DMS153 treated with DMSO at 0.1 percent for 48 hours (cell line): ENCODE measurements around the gene IFIT1.
A peak's percentile ranks its signal among the peaks of the same experiment; 100 is the strongest.
"Not testable (repeated sequence)": the region's sequence is repeated elsewhere in the genome, so short reads cannot be mapped to it uniquely, and the experiment has no call there.

Source experiments
- DNase-seq: peaks from one replicate; lab custom pipeline; 2025; ENCODE audit not compliant: unreplicated experiment; lab: John Stamatoyannopoulos, UW

Gene IFIT1

DNA sequence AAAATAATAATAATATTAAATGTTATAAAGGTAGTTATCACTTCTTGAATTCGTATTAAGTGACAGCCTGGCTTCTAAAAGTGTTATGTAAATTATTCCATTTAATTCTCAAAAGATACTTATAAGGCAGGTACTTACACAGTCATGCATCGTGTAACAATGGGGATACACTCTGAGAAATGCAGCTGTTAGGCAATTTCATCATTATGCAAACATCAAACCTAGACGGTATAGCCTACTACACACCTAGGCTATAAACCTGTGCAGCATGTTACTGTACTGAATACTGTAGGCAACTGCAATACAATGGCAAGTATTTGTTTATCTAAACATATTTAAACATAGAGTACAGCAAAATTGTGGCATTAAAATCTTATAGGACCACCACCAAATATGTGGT is 1.5 kb downstream of the IFIT1 start:
- no peak for DNase-seq

GRCh38 chr10:89395141-89395540 is 2.7 kb downstream of the IFIT1 start:
- DNase-seq, result no peak

DNA sequence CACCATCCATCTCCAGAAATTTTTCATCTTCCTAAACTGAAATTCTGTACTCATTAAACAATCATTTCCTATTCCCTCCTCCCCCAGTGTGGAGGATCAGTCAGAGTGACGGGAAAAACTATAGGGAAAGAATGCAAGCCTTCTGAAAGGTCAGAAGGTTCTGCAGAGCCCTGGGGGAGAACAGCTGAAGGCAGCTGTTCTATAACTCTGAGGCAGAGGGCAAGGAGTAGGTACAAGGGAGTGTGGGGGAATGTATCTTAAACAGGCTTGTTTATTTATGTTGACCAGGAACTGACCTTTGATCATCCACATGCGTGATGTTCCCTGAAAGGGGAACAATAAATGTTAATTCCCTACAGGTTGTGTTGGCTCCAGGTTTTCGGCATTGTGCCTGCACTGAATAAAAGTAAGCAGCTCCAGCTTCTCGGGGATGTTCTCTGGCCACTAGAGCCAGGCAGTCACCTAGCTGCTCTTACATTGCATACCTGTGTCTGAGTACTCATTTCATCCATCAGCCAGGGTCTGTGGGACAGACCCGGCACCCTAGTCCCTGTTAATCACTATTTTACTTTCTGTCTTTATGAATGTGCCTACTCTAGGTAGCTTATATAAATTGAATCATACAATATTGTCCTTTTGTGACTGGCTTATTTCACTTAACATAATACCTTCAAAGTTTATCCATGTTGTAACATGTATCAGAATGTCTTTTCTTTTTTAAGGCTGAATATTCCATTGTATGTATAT is 5.8 kb downstream of the IFIT1 start:
- DNase-seq, result no peak

GRCh38 chr10:89399956-89400355 is 7.5 kb downstream of the IFIT1 start:
- no peak for DNase-seq

- no peak for DNase-seq
These were observed 10.6 kb downstream of the IFIT1 start for GRCh38 chr10:89403043-89403442.

DNA sequence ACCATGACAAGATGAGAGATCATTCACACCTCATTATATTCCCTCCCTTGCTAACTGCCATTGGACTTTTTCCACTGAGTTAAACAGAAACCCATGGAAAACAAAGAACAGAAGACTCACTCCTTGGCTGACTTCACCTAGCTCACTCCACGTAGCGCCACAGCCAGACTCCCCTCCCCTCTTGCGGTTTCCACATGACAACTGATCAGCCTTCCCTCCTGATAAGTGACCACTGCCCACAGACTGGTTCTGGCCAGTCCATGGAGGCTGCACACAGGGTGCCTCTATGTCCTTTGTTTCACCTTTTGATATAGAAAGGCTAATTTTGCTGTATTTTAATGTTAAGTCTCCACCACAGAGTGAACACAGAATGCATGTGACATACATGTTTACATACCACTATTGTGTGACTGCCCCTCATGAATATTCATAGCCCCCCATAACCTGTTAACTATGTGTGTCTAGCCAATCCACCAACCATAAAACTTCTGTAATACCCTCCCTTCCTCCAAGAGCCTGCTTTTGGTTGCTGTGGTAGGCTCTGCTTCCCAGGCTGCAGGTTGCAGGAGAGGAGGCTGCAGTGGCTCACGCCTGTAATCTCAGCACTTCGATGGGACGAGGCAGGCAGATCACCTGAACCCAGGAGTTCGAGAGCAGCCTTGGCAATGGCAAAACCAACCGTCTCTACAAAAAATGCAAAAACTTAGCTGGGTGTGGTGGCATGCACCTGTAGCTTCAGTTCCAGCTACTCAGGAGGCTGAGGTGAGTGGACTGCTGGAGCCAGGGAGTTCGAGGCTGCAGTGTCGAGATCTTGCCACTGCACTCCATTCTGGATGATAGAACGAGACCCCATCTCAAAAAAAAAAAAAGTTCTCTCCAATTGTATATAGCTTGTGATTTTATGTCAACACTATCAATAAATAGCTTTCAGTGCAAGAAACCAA is 12.0 kb downstream of the IFIT1 start:
- no peak for DNase-seq

GRCh38 chr10:89406178-89406577 is 13.8 kb downstream of the IFIT1 start:
- not testable (repeated sequence) for DNase-seq

GRCh38 chr10:89407792-89408191 is 15.4 kb downstream of the IFIT1 start:
- not testable (repeated sequence) for DNase-seq

DNA sequence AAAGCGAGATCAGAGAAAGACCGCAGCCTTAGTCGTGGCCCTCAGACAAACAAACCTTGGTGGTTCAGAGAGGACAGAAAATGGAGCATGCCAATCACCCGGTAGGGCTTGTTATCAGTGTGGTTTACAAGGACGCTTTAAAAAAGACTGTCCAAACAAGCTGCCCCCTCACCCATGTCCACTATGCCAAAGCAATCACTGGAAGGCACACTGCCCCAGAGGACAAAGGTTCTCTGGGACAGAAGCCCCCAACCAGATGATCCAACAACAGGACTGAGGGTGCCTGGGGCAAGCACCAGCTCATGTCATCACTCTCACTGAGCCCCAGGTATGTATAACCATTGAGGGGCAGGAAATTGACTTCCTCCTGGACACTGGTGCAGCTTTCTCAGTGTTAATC is 16.9 kb downstream of the IFIT1 start:
- not testable (repeated sequence) for DNase-seq

GRCh38 chr10:89410551-89410950 is 18.1 kb downstream of the IFIT1 start:
- not testable (repeated sequence) for DNase-seq

DNA sequence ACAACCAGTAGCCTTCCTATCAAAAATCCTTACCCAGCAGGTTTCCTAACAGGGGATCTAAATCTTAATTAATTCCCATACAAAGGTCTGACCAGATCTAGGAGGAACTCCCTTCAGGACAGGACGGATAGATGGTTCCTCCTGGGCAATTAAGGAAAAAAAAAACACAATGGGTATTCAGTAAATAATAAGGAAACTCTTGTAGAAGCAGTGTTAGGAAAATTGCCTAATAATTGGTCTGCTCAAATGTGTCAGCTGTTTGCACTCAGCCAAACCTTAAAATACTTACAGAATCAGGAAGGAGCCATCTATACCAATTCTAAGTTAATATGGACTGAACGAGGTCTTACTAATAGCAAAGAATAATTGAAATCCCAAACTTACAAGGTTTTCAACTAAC is 18.7 kb downstream of the IFIT1 start:
- DNase-seq, result not testable (repeated sequence)

DNA sequence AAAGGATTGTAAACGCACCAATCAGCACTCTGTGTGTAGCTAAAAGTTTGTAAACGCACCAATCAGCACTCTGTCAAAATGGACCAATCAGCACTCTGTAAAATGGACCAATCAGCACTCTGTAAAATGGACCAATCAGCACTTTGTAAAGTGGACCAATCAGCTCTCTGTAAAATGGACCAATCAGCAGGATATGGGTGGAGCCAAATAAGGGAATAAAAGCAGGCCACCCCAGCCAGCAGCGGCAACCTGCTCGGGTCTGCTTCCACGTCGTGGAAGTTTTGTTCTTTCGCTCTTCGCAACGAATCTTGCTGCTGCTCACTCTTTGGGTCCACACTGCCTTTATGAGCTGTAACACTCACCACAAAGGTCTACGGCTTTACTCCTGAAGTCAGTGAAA is 19.9 kb downstream of the IFIT1 start:
- DNase-seq, result not testable (repeated sequence)

DNA sequence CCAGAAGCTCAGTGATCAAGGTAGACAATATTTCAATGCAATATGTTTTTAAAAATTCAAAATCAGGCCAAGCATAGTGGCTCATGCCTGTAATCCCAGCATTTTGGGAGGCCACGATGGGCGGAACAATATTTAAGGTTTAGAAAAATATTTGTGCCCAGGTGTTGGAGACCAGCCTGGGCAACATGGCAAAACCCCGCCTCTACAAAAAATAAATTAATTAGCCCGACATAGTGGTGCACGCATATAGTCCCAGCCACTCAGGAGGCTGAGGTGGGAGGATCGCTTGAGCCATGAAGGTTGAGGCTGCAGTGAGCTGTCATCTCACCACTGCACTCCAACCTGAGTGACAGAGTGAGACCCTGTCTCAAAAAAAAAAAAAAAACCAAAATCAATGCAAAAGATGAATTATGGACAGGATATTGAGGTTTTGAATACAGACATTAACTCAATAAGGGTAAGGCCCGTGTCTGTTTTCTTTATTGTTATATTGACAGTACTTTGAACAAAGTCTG is 21.0 kb downstream of the IFIT1 start:
- no peak for DNase-seq

- peak; percentile 80 for DNase-seq
These were observed 21.9 kb downstream of the IFIT1 start, which contains the start of gene IFIT5 for GRCh38 chr10:89414146-89414878. TSS of gene IFIT5 (plus strand) at chr10:89414568. CDS start at chr10:89414799, 231 bp downstream.

DNA sequence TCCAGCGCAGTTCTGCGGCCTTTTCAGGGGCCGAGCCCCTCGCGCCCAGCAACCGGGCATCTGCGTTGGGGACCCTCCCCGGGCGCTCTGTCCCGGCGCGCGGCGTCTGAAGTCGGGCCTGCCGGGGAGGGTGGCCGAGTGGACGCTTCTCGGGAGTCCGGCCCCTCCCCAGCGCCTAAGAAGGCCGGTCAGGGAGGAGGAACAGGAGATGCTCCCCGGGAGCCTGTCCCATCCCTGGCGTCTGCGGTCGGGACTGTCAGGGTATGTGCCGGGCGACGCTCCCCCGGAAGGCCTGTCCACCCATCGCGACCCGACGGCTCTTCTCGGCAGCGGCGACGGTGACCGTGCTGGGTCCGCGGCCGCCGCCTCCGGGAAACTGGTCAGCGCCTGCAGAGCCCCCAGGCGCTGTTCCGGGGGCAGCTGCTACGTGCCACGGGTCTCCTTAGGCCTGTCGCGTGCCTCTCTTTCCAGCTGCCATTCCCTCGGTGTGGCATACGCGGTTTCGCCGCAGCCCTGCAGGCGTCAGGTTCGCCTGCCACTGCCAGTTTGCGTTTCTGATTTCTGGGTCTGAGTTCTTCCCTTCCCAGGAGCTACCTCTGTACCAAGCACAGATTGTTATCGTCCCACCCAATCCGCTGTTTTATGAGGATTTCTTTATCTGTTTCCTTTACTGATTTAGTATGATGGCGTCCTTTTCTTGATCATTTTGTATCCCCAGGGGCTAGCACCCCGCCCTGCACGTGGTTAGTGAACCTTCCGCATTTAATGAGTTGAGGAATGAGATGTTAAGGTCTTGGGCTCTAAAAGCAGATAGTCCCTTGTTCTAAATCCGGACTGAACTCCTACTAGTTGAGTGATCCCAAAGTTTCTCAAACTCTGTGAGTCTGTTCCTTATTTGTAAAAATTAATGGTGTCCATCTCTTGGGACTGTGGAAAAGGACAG is 22.7 kb downstream of the IFIT1 start:
- peak; percentile 25 for DNase-seq

DNA sequence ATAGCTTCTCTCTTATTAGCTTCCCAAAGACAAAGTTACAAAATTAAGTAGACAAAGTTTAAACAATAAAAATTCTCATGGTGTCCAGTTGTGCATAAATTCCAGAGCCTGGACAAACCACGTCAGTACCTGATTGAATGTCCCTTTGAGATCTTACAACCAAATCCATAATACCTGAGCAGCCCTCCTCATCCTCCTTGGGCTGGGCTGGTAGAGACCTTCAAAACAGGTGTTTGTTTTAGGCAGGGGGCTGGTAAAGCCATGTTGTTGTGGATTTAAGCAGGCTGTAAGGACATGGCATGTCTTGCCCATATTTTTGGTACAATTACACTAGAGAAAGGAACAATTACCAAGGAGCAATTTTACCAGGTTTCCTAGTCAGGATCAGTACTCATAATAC is 24.0 kb downstream of the IFIT1 start:
- no peak for DNase-seq

- DNase-seq, result no peak
These were observed 27.1 kb downstream of the IFIT1 start for GRCh38 chr10:89419548-89419947.

DNA sequence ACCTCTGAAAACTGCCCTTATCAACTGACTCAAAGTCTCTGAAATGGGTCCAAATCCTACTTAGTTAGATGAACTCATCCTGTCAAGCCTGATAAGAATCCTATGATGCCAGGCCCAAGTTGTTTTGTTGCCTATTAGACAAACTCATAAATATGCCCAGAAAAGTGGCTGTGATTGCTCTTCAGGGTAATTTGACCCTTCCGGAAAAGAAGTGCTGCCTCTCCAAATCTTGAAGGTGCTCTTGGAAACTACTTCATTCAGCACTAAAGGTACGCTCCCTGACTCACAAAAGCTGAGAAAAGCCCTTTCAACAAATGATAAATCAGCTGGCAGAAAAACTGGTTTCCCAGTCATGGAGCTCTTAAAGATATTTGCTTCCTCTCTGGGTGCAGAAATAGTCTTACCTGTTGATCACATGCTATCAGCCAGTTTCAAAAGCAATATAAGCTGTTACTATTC is 28.6 kb downstream of the IFIT1 start:
- DNase-seq, result no peak

- DNase-seq, result no peak
These were observed 32.6 kb downstream of the IFIT1 start for GRCh38 chr10:89425000-89425399.
